8988T (cell line): ENCODE measurements around the gene ELP5.

Experiments used
- DNase-seq: peaks from one replicate; pipeline ENCODE4 v3.0.0; 2011

Gene ELP5, protein sequence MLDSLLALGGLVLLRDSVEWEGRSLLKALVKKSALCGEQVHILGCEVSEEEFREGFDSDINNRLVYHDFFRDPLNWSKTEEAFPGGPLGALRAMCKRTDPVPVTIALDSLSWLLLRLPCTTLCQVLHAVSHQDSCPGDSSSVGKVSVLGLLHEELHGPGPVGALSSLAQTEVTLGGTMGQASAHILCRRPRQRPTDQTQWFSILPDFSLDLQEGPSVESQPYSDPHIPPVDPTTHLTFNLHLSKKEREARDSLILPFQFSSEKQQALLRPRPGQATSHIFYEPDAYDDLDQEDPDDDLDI

DNA sequence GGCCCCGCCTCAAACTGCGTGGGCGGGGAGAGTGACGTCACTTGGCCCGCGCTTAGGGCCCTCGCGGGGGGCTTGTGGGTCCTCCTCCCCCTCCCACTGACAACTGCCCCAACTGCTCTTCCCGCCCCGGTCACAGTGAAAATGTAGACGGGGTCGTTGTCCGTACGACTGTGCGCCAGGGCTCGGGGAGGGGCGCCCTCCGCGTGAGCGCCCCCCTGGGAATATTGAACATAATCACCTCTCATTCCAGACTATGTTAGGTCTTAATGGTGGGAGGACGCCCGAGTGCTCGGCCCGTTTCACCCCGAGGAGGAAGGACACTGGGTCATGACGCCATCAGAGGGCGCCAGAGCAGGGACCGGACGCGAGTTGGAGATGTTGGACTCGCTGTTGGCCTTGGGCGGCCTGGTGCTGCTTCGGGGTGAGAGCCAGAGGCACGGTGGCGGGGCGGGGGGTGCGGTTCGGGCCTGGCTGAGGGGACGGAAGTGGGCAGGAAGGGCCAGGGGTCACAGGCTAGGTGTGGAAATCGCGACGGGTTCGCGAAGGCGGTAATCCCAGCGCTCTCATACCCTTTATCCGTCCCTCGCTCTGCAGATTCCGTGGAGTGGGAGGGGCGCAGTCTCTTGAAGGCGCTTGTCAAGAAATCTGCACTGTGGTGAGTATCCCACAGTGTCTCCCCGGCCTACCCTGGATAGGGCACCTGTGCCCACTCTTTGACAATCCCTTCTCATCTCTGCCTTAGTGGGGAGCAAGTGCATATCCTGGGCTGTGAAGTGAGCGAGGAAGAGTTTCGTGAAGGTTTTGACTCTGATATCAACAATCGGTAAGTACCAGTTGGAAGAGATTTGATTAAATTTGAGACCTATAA is at the start of gene ELP5:
Gene ELP5 (plus strand): TSS at position 40 of the 868 bp plus-strand sequence. CDS start 336 bp downstream, at position 376.
- peak; percentile 78 for DNase-seq

- DNase-seq, result no peak
Observed at GRCh38 chr17:7203391-7203790, 48.6 kb upstream of the ELP5 start.

DNA sequence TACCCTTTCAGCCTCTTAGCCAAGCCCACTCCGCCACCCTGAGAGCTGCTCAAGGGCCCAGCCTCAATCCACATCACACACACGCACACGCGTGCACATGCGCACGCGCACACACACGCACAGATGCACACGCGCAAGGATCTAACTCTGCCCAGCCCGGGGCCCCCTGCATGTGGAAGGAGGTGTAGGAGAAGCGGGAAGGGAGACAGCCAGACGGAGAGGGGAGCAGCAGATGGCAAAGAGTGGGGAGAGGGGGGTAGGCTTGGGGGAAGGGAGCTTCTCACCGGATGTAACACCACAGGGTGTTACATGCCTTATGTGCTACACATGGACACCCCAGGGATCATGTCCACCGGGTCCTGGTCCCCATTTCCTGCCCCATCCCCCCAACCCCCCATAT is 47.7 kb upstream of the ELP5 start:
- DNase-seq, result no peak

DNA sequence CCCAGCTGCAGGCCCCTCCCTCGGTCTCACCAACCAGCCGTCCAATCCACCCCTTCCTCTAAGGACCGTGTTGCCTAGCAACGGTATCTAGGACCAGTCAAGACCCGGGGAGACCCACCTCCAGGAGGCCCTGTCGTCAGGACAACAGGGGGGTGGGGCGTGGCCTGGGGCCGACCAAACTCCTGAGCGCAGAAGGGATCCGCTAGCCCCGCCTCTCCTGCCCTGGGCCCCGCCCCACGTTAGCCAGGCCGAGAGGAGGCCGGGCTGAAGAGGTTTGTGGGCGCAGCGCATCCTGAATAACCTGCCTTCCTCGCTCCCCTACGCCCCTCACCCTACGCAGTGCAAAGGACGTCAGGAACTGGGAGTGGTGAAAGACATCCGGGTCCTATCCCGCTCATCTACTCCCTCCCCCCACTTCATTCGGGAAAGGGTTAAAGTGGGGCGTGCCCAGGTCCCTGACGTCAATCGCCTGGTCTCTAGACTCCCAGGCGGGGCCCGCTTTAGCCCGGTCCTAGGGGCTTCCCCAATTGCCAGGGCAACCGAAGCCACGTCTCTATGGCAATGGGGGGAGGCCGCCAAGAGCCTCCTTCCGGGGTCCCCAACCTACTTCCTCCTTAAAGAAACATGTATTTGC is 47.1 kb upstream of the ELP5 start:
- DNase-seq, result no peak

GRCh38 chr17:7205561-7205960 is 46.5 kb upstream of the ELP5 start:
- no peak for DNase-seq

GRCh38 chr17:7207120-7208001 is 44.7 kb upstream of the ELP5 start:
- no peak for DNase-seq

DNA sequence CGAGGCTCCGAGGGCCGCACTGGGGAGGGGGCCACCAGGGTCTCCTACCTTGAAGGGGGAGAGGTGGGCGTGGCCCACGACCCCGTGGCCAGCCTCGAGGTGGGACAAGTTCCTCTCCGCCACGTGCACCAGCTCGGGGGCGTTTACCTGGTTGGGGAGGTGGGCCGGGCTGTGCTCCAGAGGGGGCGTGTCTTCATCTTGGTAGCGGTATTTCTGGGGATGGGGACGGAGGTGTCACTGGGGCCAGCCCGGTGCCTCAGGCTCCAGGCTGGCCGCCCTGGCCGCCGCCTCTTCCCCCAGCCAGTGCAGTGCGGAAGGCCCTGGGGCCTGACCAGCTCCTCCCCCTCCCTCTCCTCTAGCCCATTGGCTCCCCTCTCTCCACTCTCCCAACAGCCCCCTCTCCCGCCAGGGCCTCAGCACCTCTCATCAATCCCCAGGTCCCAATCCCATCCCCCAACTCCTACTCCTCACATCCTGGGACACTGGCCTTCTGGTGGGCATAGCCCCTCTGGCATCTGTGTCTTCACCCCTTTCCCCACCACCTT is 43.9 kb upstream of the ELP5 start:
- no peak for DNase-seq

GRCh38 chr17:7208754-7209460 is 43.1 kb upstream of the ELP5 start:
- no peak for DNase-seq

DNA sequence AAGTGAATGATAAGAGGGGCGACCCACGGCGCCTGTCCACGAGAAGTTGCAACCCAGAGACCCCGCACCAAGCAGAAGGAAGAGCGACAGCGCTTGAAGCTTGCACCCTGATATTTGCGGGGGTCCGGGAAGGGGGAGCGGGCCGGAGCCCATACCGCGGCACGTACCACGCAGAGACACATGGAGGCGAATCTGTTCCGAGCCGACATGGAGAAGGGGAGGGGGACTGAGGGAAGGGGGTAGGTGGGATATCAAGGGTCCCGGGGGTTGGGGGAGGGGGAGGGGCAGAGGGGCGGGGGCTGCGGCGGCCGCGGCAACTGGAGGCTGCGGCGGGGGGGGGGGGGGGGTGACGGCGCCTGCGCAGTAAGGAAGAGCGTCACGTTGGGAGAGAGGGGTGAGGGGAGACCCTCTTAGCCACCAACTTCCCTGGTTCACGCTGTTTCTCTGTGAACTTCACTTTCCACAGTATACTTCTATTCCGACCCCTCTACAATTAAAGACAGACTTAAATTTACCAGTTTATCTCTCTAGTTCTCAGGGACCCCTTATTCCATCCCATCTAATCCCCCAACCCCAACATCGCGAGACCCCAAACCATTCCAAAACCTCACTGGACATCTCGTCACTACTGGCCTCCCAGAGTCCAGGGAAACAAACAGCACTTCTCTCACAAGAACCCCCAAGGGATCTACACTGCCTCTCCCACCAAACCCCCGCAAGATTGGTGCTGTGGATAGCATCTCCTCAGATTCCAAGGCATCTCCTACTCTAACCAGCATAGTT is 40.3 kb upstream of the ELP5 start:
- no peak for DNase-seq

DNA sequence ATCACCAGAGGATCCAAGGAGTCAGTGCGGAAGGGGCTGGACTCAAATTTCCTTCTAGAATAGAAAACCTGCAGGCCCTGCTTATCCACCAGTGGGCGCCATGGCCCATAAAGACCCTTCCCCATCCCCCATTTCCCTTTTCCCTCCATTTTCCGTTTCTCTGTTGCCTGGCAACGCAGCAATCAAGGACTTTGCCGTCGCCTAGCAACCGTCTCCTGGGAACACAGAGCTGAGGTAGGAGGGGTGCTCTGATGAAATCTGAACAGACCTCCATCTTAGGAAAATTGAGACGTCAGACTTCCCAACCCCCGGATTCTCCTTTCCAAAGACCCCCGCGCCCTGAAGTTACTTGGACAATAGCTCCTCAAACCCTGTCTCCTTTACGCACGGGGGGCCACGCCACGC is 38.1 kb upstream of the ELP5 start:
- DNase-seq, result peak; percentile 77

- peak; percentile 95 for DNase-seq
Observed at GRCh38 chr17:7214300-7215135, 37.5 kb upstream of the ELP5 start.

DNA sequence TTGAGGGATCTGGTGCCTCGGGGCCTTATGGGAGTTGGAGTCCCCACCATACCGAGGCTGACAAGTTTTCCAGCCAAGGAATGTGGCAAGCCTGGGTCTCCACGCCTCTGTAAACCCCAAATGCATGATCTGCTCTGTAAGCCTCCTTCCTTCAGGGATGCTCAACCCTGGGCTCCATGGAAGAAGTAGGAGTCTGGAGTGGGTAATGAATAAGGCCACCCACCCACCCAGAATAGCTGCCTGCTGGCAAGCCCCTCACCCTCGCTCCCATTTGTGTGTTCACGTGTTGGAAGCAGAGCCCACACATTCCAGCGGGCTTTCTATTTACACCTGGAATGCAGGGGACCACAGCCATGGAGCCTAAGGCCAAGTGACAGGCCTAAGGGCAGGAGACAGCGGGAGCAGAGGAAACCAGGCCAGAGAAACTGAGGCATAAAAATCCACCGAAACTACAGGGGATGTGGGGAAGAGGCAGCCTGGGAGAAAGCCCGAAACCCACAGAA is 36.8 kb upstream of the ELP5 start:
- DNase-seq, result no peak

DNA sequence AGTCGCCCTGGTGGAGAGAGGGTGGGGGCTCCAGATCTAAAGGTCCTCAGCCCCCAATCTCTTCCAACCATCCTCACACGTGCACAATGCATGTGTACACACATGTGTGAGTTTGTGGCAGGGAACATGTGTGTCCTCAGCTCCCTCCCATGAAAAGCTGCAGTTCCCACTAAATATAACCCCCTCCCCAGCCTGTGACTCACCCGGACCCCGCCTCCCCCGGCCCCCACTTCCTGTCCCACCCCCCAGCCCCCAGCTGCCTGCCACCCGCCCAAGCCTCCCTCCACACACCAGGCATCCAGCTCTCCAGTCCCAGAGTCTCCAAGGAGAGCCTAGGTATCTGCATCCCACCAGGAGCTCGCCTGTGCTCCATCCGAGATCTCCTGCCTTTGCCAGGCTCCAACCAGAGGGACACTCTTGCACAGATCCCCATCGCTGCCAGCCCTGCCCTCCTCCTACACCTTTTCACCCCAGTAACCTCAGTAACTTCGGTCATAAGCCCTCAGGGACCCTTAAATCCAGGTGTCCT is 36.3 kb upstream of the ELP5 start:
- DNase-seq, result no peak

DNA sequence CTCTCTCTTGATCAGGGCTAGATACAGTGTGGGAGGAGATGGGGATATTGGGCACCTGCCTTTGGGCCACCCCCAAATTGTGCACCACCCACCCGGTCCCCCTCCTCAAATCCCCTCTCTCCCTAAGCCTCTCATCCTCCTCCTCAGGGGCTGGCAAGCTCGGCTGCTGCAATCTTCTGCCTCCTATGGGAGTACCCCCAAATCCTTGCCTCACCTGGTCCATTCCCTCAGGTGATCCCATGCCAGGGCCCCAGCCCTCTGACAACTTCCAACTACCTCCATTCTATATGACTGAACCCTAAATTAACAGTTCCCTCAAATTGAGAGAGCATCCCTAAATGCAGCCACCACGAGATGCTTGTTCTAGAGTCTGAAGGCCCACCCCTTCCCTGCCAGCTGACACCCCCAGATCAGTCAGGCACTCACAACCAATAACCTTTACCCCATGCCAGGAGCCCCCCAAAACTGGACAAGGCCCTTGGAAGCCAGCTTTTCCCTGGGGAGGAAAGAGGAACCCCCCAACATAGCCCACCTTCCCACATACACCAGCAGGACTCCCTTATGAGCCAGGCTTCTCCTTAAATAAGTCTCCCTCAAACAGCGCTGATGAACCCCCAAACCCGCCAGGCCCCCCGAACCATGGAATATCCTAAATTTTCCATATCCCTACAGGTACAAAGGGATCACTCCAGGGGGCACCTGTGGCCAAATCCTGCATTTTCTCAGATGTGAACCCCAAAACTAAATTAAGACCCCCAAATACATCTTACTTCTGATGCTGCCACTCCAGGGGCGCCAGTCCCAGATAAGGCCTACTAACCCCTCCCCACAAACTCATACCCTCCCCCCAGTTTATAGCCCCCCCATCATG is 35.5 kb upstream of the ELP5 start:
- no peak for DNase-seq

GRCh38 chr17:7217113-7217987 is 34.7 kb upstream of the ELP5 start:
- peak; percentile 60 for DNase-seq

DNA sequence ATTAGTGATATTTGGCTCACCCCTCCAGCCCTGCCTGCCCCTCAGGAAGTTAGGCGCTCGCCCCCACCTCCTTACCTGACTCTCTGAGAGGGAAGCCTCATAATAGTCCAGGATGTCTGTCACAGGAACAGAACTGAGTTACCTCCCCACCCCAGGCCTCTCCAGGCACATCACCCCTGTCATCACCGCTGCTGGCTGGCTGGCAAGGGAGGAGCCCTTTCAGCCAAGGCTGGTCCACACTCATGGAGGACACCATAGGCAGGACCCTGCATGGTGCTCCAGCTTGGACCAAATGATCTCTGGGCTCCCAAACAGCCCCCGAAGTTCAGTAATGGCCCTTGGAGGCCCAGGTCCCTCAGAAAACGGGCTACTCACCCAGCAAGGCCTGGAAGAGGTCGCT is 33.8 kb upstream of the ELP5 start:
- no peak for DNase-seq

DNA sequence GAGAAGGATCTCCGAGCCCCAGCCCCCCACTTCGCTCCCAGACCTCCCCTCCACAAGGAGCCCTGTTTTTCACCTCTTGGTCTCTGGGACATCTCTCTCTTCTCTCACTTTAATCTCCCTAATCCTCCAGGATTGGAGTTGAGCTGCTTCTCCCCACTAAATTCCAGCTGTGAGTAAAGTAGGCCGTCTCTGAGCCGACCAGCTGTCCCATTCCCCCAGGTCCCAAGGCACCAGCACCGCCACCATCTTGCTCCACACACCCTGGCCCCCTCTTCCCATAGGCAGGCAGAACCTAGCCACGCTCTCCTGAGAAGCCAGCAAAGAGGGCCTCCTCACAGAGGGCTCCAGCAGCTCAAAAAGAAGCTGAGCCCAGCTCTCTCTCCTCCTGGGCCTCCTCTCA is 33.3 kb upstream of the ELP5 start:
- no peak for DNase-seq
